ENCODE measurements around the gene MLLT1.

DNA sequence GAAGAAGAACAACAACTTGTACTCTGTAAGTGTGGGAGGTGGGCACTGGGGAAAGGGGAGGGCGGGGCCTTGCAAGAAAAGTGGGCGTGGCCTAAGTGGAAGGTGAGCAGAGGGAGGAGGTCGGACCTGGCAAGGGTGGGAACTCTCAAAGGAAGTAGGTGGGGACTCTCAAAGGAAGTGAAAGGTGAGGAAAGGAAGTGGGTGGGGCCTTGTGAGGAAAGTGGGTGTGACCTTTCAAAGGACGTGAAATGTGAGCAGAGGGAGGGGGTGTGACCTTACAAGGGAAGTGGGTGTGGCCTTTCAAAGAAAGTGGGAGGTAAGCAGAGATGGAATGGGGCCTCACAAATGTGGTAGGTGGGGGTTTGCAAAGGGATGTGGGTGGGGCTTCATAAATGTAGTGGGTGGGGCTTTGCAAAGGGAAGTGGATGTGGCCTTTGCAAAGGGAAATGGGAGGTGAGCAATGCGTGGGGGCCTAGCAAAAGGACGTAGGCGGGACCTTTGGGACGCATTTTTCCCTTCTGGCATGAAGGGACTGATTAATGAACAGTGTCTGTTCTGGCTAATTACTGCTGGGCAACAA is 118.4 kb downstream of the MLLT1 start:
- TF ChIP-seq EZH2 (IDR thresholded peaks at IDR 0.05; ENCODE audit: borderline replicate concordance, control insufficient read depth, low read depth, low read length) (no peak), E2F4 (IDR thresholded peaks at IDR 0.05; ENCODE audit: low read depth, low read length) (no peak), ATF2 (IDR thresholded peaks at IDR 0.05; ENCODE audit: low read length) (no peak), CHD2 (IDR thresholded peaks at IDR 0.05; ENCODE audit: borderline replicate concordance, low read depth, low read length) (no peak)
